PFSK-1 (cell line): ENCODE measurements around the gene FANCL.

Source experiments
- SIN3A ChIP-seq: IDR thresholded peaks from 2 replicates; pipeline ENCODE4 v1.6.1; 2012; ENCODE audit warnings: mild to moderate bottlenecking, low read length, moderate library complexity, borderline replicate concordance; ENCODE audit not compliant: insufficient read depth
- TAF1 ChIP-seq: IDR thresholded peaks from 2 replicates; pipeline ENCODE4 v1.6.1; 2012; ENCODE audit warnings: low read length, control low read depth, borderline replicate concordance; ENCODE audit not compliant: insufficient read depth
- TF ChIP-seq, protein P1 (sequence below), 2 experiments: IDR thresholded peaks; 2 replicates each; pipeline versions ENCODE4 v1.6.1 to v1.8.0; 2011 to 2012; ENCODE audit warnings: low read depth in 2 of 2, low read length in 2 of 2, control low read depth in 1 of 2, inconsistent platforms in 1 of 2, mild to moderate bottlenecking in 1 of 2, moderate library complexity in 1 of 2; ENCODE audit not compliant: insufficient read depth in 1 of 2

DNA sequence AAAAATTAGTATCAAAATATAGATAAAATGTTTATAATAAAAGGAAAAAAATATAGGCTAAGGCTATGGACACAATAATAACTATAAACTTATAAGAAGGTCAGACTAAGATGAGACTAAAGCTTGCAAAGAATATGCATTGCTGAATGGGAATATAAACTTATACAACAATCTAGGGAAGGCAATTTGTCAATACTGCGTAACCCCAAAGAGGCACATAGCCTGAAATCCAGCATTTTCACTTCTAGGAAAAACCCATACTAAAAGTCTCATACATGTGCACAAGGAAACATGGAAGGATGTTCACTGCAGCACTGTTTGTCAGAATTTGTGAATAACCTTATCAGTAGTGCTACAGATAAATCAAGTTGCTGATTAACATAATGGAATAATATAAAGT, 45.5 kb downstream of the FANCL start:
- TF ChIP-seq TAF1 (no peak), SIN3A (no peak)
- TF ChIP-seq, protein P1, sequence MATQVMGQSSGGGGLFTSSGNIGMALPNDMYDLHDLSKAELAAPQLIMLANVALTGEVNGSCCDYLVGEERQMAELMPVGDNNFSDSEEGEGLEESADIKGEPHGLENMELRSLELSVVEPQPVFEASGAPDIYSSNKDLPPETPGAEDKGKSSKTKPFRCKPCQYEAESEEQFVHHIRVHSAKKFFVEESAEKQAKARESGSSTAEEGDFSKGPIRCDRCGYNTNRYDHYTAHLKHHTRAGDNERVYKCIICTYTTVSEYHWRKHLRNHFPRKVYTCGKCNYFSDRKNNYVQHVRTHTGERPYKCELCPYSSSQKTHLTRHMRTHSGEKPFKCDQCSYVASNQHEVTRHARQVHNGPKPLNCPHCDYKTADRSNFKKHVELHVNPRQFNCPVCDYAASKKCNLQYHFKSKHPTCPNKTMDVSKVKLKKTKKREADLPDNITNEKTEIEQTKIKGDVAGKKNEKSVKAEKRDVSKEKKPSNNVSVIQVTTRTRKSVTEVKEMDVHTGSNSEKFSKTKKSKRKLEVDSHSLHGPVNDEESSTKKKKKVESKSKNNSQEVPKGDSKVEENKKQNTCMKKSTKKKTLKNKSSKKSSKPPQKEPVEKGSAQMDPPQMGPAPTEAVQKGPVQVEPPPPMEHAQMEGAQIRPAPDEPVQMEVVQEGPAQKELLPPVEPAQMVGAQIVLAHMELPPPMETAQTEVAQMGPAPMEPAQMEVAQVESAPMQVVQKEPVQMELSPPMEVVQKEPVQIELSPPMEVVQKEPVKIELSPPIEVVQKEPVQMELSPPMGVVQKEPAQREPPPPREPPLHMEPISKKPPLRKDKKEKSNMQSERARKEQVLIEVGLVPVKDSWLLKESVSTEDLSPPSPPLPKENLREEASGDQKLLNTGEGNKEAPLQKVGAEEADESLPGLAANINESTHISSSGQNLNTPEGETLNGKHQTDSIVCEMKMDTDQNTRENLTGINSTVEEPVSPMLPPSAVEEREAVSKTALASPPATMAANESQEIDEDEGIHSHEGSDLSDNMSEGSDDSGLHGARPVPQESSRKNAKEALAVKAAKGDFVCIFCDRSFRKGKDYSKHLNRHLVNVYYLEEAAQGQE (IDR thresholded peaks at IDR 0.05; ENCODE audit: insufficient read depth in 1 of 2, low read depth in 2 of 2, low read length in 2 of 2), result no peak
